ENCODE measurements around the gene BIN1.

BIN1 gene

DNA sequence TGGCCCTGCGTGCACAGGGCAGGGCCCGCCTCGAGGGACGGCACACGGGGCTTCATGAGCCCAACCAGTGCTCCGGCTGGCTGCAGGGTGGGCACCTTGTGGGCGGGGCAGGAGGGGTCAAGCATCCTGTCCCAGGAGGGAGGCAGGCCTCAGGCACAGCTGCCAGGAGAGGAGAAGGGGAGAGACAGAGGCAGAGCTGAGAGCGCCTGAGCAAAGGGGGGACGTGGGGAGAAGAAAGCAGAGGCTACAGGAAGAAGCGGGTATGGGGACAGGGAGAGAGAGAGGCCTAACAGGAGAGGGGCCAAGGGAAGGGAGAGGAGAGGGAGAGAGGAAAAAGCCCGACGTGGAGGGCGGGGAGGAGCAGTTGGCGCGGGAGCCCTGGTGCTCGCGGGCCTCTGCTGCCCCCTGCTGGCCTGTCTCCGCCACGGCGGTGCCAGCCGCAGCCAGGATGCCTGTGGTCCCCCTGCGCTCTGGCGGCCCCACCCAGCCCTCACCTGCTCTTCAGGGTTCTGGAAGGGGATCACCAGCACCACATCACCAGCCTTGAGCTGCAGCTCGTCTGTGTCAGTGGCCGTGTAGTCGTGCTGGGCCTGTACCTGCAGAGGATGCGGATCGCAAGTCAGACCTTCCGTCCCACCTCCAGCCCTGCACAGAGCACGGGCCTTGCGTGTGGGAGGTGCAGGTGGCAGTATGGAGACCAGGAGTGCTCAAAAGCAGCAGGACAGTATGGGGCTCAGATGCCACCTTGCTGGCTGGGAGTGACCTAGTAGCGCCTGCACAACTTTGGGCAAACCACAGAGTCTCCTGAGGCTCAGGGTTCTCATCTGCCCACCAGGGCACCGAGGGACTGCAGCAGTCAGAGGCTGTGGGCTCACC lies 56.8 kb downstream of the BIN1 start:
- Mint-ChIP-seq H3K27me3 (no peaks in the 10 kb centered on the region), H3K9me3 (no peaks in the 10 kb centered on the region), H3K4me1 (ENCODE audit: low read depth) (peaks cover 3% of the 10 kb centered on the region), H3K36me3 (ENCODE audit: low read depth) (peaks cover 9% of the 10 kb centered on the region), H3K27ac (peak overlapping the region; percentile 52), H3K4me3 (no peak overlapping the region)

GRCh38 chr2:127048969-127049897 lies 57.7 kb downstream of the BIN1 start:
- H3K4me3 Mint-ChIP-seq, result no peak overlapping the region
- no peaks in the 10 kb centered on the region for H3K27me3 Mint-ChIP-seq
- peaks cover 9% of the 10 kb centered on the region for H3K36me3 Mint-ChIP-seq (ENCODE audit: low read depth)
- no peaks in the 10 kb centered on the region for H3K9me3 Mint-ChIP-seq
- H3K4me1 Mint-ChIP-seq (ENCODE audit: low read depth), result peaks cover 3% of the 10 kb centered on the region
- no peak overlapping the region for H3K27ac Mint-ChIP-seq

DNA sequence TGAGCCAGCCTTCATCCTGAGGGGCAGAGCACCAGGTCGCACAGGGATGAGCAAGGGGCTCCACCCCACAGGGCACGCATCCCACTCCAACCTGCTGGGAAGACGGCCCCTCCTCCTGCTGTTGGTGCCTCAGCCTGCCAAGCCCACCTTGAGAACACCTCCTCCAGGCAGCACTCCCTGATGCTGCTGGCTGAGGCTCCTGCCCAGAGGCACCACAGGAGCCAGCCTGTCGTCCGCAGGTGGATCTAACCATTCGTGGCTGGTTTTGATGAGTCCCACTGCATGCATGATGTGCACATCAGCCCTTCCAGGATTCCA lies 58.4 kb downstream of the BIN1 start:
- no peaks in the 10 kb centered on the region for H3K9me3 Mint-ChIP-seq
- H3K27me3 Mint-ChIP-seq, result no peaks in the 10 kb centered on the region
- H3K4me3 Mint-ChIP-seq, result no peak overlapping the region
- H3K36me3 Mint-ChIP-seq (ENCODE audit: low read depth), result peaks cover 9% of the 10 kb centered on the region
- no peak overlapping the region for H3K27ac Mint-ChIP-seq
- H3K4me1 Mint-ChIP-seq (ENCODE audit: low read depth), result peaks cover 3% of the 10 kb centered on the region

GRCh38 chr2:127047716-127048617 lies 59.0 kb downstream of the BIN1 start:
- H3K36me3 Mint-ChIP-seq (ENCODE audit: low read depth), result peaks cover 9% of the 10 kb centered on the region
- no peaks in the 10 kb centered on the region for H3K27me3 Mint-ChIP-seq
- H3K27ac Mint-ChIP-seq, result no peak overlapping the region
- H3K4me3 Mint-ChIP-seq, result no peak overlapping the region
- peaks cover 3% of the 10 kb centered on the region for H3K4me1 Mint-ChIP-seq (ENCODE audit: low read depth)
- no peaks in the 10 kb centered on the region for H3K9me3 Mint-ChIP-seq

- Mint-ChIP-seq H3K9me3 (no peaks in the 10 kb centered on the region), H3K4me1 (ENCODE audit: low read depth) (no peaks in the 10 kb centered on the region), H3K4me3 (no peak overlapping the region), H3K27me3 (no peaks in the 10 kb centered on the region), H3K27ac (no peak overlapping the region), H3K36me3 (ENCODE audit: low read depth) (peaks cover 9% of the 10 kb centered on the region)
Measured at GRCh38 chr2:127047054-127047453, 59.9 kb downstream of the BIN1 start.

- no peaks in the 10 kb centered on the region for H3K27me3 Mint-ChIP-seq
- H3K4me3 Mint-ChIP-seq, result no peak overlapping the region
- no peaks in the 10 kb centered on the region for H3K9me3 Mint-ChIP-seq
- no peaks in the 10 kb centered on the region for H3K4me1 Mint-ChIP-seq (ENCODE audit: low read depth)
- H3K27ac Mint-ChIP-seq, result no peak overlapping the region
- H3K36me3 Mint-ChIP-seq (ENCODE audit: low read depth), result peaks cover 9% of the 10 kb centered on the region
Measured at GRCh38 chr2:127046579-127046978, 60.4 kb downstream of the BIN1 start.

DNA sequence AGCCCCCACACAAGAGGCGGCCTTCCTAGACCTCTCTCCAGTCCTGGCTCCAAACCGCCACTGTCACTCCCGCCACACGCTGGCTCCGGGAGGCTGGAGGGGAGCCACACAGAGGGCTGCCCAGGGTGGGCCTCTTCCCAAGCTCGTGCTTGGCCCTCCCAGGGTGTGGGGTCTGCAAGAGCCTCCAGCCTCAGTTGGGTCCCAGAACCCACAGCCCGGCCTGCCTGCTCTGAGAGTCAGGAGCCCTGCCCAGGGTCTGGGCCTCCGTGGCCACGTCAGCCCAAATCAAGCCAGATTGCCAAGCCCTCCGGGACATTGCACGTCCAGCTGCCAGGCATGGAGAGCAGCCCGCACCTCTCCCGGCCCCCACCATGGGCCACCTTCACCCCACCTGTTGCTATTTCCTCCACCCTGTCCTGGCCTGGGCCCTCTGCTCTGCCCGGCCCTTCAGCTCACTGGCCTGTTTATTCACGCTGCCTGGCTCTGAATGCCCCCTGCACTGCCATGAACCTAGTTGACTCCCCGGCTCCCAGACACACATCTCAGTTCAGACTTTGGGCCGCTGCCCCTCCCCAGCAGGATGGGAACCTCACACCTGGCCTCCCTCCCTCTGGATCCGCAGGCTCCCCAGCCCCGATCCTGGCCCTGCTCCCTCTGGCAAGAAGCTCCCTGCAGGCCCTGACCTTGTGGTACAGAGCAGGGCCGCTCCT lies 61.0 kb downstream of the BIN1 start:
- Mint-ChIP-seq H3K36me3 (ENCODE audit: low read depth) (peaks cover 9% of the 10 kb centered on the region), H3K27ac (no peak overlapping the region), H3K27me3 (no peaks in the 10 kb centered on the region), H3K4me1 (ENCODE audit: low read depth) (no peaks in the 10 kb centered on the region), H3K4me3 (no peak overlapping the region), H3K9me3 (no peaks in the 10 kb centered on the region)

DNA sequence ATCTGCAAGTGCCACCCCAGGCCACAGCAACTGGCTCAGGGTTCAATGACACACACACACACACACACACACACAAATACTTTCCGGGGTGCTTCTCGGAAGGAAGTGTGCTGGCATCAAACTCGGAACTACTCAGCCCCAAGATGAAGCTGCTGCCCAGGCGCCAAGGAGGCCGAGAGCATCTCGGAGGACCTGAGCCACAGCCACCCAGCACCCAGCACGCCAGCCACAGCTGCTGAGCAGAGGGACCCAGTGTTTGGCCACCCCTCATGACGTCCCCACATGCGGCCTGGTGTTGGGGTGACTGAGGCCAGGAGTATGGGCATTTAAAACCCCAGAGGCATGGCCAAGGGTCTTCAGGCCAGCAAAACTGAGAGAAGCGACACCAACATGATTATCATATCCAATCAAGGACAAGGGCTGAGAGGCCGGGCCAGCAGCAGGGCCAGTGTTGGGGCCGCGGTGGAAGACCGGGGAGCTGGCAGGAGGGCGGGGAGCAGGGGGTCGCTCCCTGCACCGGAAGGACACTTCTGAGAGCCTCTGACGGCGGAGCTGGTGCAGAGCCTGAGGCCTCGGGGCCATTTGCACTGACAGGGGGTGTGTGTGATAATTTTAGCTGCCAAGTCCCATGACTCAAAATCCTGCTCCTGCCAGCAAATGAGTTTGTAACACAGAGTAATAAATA lies 61.8 kb downstream of the BIN1 start:
- Mint-ChIP-seq H3K27ac (no peak overlapping the region), H3K4me3 (no peak overlapping the region), H3K9me3 (no peaks in the 10 kb centered on the region), H3K4me1 (ENCODE audit: low read depth) (no peaks in the 10 kb centered on the region), H3K36me3 (ENCODE audit: low read depth) (peaks cover 9% of the 10 kb centered on the region), H3K27me3 (no peaks in the 10 kb centered on the region)

DNA sequence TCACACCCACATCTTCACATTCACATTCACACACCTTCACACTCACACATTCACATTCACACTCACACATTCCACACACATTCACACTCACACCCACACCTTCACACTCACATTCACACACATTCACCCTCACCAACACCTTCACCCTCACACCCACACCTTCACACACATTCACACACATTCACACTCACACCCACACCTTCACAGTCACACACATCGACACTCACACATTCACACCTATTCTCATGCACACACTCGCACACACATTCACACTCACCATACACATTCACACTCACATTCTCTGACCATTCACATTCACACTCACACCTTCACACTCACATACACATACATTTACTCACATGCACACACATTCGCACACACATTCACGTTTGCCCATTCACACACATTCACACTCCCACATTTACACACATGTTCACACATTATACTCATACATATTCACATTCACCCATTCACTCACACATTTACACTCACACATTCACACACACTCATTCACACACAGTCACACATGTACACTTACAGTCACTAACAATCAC lies 62.7 kb downstream of the BIN1 start:
- Mint-ChIP-seq H3K4me1 (ENCODE audit: low read depth) (peaks cover 5% of the 10 kb centered on the region), H3K4me3 (no peak overlapping the region), H3K27me3 (no peaks in the 10 kb centered on the region), H3K9me3 (no peaks in the 10 kb centered on the region), H3K27ac (no peak overlapping the region), H3K36me3 (ENCODE audit: low read depth) (peaks cover 9% of the 10 kb centered on the region)

GRCh38 chr2:127043367-127044164 lies 63.4 kb downstream of the BIN1 start:
- Mint-ChIP-seq H3K27me3 (no peaks in the 10 kb centered on the region), H3K36me3 (ENCODE audit: low read depth) (peaks cover 8% of the 10 kb centered on the region), H3K27ac (no peak overlapping the region), H3K4me3 (no peak overlapping the region), H3K9me3 (no peaks in the 10 kb centered on the region), H3K4me1 (ENCODE audit: low read depth) (peaks cover 5% of the 10 kb centered on the region)

DNA sequence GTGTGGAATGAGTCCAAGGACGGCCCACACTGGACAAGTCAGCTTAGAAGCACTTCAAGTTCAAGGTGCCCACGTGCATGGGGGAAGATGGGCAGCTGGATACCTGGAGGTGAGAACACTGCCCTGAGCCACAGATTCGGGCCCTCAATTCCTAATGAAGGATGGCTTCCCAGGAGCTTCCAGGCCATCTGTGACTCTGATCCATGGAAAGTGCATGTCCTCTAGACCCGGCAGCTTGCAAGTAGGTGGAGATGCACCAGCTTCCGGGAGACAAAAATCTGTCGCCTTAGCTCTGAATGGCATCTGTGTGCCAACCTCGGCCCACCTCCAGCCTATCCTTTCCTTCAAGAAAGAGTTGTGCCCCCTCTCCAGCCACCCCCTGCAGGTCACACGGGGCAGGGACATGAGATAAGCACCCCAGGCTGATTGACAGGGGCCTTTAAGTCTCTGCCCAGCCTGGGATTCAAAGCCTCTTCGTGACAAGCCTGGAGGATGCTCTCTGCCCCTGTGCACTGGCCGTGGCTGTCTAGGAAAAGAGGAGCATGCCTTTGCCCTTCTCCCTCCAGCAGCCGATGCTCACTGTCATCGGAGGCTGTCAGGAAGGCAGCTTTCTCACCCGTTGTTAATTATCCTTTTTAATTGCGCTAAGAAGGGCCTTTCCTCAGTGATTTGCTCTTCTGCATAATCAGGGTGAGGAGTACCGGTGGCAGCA lies 65.5 kb downstream of the BIN1 start:
- Mint-ChIP-seq H3K36me3 (ENCODE audit: low read depth) (no peaks in the 10 kb centered on the region), H3K4me1 (ENCODE audit: low read depth) (peaks cover 5% of the 10 kb centered on the region), H3K9me3 (no peaks in the 10 kb centered on the region), H3K27ac (no peak overlapping the region), H3K4me3 (no peak overlapping the region), H3K27me3 (no peaks in the 10 kb centered on the region)

DNA sequence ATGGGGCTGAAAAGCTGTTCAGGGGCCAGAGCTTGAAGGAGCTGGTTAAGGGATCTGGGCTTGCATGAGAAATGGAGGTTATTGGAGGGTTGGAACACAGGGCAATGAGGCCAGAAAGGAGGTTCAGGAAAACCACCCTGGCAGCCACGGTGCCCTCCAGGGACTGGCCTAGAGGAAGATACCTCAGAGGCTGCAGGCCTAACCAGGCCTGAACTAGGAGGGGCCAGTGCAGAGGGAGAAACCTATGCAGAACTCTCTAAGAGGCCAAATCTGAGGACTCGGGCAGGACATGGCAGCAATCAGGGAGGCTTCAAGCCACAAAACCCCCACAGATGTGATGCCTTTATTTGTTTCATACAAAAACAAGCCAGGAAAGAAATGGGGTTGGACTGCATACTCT lies 66.8 kb downstream of the BIN1 start:
- no peaks in the 10 kb centered on the region for H3K36me3 Mint-ChIP-seq (ENCODE audit: low read depth)
- no peak overlapping the region for H3K27ac Mint-ChIP-seq
- no peaks in the 10 kb centered on the region for H3K9me3 Mint-ChIP-seq

More for the DNA sequence above, 66.8 kb downstream of the BIN1 start:
- Mint-ChIP-seq H3K4me1 (ENCODE audit: low read depth) (peaks cover 5% of the 10 kb centered on the region), H3K27me3 (no peaks in the 10 kb centered on the region), H3K4me3 (no peak overlapping the region)

All from stimulated activated naive CD8-positive, alpha-beta T cell treated with anti-CD3 and anti-CD28 coated beads, Interleukin-15, Interleukin-2, amounts not matched to agents 100 ng/mL and 50 ng/mL, for 24 hours (primary cell).